ENCODE measurements around the gene TSPAN2.

TSPAN2 gene

DNA sequence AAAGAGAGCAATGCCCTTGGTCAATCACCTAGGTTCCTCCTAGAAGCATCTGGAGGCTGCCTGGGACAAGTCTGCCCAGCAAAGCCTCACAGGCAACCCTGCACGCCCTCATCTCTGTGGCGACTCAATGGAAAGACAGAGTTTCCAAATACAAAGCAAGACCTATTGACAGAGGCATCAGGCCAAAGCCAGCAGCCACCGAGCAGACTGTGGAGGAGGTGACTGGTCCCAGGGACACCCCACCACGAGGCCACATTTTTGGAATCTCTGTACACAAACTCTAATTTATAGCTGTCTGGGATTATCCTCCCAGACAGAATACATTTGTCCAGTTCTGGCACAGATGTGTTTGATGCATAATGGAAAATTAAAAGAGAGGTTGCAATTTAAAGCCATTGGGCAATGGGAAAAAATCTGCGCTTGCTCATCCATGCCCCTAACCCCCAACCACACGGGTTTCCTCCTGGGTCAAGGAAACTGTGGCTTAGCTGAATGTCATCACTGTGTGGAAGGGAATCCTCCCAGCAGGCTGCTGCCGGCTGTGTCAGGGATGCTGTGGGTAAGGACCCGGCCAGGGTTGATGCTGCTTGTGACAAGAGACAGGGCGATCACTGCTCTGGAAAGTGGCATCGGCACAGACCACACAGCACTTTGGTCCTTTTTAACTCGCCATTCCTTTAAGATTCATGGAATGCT is 14.3 kb downstream of the TSPAN2 start:
- no peak for DNase-seq (ENCODE audit: low read depth in 2 of 2)

DNA sequence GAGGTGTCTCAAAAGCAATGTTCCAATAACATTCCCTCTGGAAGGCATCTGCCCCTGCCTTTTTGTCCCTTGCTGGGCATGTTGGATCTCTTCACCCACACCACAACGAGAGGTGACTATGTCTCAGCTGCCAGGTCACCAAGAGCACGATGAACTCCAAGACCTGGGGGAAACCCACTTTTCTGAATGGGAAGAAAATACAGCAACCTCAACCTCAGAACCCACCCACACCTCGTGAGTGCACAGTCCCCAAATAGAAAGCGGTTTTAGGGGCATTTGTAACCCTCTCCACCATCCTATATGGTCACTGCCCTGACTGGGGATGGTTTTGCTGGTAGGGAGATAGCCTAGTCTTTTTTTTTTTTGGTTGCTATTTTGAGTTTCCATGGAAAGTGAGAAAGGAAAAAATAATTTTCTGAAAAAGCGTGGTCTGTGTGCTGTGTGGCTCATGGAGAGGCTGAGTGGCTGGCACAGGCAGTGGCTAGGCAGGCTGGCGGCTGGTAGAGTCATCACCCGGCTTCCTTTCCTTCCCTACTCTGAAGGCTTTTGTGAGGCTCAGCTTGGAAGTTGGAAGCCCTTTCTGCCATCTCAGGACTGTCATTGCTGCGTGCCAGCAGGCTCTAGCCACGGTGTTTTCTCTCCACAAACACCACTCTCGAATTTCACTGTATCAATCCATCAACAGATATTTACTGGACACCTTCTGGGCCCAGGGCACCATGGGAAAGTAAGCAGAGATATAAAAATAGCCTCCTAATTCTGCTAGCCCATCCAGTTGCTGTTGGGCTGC is 15.8 kb downstream of the TSPAN2 start:
- DNase-seq (ENCODE audit: low read depth in 2 of 2): no peak

DNA sequence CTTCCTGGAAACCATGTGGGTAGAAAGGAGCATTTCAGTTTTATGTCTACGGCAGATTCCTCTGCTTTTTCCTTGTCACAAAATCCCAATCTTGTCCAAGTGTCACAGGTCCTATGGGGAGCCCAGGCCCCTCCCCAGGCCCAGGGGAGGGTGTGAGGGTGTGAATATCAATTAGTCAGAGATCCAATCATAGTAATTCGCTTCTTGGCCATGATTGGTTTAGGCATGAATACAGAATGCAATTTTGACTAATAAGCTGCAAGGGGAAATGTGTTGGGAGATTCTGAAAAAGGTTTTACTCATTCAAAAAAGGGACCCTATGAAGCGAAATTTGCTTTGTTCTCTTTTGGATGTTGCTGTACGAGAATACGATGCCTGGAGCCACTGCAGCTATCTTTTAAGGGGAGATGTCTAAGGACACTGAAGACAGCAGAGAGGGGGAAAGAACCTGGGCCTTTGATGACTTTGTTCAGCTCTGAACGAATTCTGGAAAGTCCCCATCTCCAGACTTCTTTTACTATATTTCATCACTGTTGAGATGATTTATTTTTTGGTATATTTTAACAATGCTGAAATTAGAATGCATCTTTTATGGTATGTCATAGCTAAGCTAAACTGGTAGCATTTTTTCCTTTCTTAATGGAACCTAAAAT is 18.2 kb downstream of the TSPAN2 start:
- DNase-seq (ENCODE audit: low read depth in 2 of 2): no peak

DNA sequence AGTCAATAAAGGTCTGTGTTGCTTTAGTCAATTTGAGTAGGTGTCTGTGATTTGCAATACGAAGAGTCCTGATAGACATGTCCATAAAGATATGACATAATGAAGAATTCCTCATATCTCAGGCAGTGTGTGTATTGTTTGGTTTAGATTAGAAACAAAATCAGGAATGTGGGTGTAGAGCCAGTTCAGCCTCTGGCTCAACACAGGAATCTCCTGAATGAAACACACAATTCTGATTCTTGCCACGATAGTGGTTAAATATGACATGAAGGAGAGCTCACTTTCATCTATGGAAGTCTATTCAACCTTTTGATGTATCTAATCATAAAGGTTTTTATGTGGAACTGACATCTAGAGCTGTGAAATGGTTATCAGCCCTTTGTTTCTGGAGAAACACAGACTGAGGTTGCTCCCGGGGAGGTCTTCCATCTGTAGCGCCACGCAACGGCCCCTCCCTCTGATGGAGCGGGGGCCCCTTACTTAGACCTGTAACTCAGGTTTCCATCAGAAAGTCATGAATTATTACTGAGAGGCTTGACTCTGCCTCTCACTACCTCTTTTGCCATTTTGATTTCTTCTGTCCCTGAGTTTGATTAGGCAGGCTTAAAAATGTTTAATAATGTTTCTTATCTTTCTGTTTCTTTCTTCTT is 19.5 kb downstream of the TSPAN2 start:
- DNase-seq (ENCODE audit: low read depth in 2 of 2): no peak

DNA sequence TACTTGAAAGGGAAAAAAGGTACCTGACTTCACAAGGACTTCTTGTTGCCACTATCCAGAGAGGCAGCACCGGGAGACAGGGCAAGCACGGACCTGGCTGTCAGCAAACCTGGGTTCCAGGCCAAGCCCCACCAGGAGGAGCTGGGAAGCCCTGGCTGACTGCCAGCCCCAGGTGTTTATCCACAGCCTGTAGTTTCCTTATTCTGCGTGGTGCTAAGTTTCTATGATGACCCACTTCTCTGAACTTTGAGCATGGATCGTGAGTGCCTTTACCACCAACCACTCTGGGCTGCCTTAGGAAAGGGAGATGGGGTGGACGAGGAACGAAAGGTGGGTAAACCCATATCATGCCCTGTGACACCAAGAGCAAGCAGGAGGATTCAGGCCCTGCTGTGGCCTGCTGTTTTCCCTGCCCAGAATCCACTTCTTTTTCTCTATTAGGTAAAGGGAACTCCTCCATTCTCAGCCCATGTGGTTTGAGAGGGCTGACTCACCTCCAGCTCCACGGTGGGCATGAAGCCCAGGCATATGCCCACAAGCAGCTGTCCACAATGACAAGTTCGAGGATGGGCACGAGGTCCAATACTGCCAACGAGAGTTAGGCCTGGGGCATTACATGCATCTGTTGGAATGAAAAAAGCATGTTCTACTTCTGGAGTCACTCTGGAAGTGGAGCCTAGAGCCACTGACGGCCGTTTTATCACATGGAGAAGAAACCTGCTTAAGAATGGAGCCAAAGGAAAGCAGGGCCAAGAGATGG is 20.3 kb downstream of the TSPAN2 start:
- no peak for DNase-seq (ENCODE audit: low read depth in 2 of 2)

DNA sequence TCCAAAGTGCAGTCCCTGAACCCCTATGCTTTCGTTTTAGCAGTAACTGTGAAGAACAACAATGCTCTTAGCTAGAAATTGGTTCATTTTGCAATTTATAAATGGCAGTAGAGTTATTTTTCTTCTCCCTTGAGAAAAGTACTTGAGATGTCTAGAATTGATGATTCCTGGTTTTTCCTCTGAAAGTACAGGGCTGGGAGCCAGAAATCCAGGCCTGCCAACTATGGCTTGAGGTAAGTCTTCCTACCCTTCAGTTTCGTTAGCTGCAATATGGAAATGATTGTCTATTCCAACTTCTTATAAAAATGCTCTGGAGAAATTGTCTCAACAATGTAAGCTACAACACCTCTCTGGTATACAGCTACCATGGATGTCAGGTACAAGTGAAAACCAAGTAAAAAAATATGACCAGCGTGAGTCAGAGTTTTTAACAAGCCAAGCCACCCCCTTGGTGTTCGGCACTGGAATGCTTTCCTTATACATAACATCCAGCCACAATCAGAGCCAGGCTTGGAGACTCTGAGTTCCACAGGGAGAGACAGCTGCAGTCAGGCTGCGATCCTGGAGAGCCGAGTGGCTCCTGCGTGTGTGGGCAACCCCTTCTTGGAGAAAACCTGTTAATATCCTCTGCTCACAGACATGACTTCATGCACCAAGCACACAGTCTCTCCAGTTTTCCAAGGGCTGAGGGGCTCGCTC is 22.0 kb downstream of the TSPAN2 start:
- DNase-seq (ENCODE audit: low read depth in 2 of 2): no peak

DNA sequence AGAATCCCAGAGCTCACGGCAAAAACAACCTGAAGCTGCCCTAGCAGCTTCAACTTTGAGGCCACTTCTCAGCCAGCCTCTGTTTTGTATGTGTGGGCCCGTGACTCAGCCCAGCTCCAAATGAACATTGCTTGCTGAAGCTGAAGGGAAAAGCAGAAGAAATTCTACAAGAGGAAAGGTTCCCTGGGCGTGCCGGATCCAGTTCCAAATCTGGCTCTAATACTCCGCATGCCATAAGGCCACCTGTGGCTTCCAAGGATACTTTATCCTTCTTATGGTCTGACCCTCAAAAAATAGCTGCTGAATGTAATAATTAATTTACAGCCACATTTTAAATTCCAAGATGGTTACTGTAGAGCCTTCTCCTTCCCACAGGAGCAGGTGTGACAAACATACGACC is 24.3 kb downstream of the TSPAN2 start:
- DNase-seq (ENCODE audit: low read depth in 2 of 2): no peak

DNA sequence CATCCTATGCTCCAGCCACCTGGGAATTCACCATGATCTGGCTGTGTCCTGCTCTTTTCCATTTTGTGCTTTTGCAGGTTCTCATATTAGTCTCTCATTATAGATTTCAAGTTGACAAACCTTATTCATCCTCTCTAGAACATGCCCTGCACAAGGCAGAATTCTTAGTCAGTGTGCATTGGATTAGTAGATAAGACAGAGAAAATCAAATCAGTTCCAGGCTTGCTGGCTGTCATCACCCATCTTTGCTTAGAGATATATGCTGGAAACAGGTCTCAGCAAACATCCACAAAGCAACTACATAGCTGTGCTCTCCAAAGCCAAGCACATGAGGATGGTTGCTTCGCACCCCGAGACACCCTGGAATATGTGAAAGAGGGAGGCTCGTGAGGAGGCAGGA is 24.8 kb downstream of the TSPAN2 start:
- DNase-seq (ENCODE audit: low read depth in 2 of 2): no peak

DNA sequence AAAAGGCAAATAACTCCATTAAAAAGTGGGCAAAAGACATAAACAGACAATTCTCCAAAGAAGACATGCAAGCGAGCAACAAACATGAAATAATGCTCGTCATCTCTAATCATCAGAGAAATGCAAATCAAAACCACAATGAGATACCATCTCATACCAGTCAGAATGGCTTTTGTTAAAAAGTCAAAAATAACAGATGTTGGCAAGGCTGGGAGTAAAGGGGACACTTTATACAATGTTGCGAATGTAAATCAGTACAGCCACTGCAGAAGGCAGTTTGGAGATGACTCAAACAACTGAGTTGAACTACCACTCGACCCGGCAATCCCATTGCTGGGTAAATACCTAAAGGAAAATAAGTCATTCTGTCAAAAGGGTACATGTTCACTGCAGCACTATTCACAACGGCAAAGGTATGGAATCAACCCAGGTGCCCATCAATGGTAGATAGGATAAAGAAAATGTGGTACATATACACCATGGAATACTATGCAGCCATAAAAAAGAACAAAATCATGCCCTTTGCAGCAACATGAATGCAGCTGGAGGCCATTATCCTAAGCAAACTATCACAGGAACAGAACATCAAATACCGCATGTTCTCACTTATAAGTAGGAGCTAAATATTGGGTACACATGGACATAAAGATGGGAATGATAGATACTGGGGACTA is 25.9 kb downstream of the TSPAN2 start:
- no peak for DNase-seq (ENCODE audit: low read depth in 2 of 2)

DNA sequence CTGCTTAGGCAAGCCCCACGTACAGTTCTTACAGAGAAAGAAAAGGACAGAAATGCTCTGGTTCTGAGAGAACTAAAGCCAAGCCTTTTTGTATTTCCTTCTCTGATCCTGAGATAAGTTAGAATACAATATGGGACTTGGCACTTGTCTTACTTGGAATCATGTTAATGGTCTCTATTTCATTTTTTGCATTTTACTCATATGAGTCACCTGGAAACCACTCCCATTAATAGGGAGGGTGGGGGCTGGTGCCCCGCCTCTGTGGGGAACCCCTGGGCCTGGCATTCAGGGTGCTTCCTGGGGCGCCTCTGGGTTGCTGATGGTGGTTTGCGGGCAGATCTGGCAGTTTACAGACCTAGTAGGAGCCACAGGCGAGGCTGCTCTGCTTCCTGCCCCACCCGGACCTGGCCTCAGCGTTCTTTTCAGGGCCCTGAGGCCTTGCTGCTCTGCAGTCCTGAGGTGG is 26.7 kb downstream of the TSPAN2 start:
- peak; percentile 58 to 80 for DNase-seq (ENCODE audit: low read depth in 2 of 2)

DNA sequence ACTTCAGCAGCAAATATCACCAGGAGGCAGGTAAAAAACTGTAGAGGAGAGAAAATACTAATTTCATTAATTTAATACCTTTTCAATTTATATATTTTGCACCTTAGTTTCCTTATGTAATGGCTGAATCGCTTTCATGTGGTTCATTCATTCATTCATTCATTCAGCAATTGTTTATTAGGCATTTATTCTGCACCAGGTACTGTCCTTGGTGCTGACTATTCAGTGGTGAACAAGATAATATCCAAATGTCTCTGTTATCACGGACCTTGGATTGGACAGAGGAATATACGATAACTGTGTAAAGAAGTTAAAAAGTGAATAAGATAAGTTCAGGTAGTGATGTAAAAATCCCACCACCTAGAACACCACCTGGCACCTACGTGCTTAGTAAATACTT is 28.8 kb downstream of the TSPAN2 start:
- no peak for DNase-seq (ENCODE audit: low read depth in 2 of 2)

DNA sequence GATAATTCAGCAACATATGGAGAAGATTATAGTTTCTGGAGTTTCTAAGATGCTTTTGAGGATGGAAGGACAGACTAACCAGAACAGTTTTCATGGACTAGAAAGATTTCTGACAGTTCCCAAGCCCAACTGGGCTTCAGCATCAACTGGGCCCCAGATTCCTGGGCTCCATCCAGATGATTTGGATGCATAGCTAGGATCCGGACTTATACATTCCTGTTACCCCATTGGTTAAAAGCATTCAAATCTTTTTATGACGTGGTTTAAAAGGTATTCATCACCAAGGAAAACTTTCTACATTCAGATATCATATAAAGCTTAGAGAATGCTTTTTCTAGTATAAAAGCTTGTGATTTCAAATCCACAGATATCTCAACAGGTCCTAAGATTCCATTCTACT is 30.0 kb downstream of the TSPAN2 start:
- no peak for DNase-seq (ENCODE audit: low read depth in 2 of 2)

DNA sequence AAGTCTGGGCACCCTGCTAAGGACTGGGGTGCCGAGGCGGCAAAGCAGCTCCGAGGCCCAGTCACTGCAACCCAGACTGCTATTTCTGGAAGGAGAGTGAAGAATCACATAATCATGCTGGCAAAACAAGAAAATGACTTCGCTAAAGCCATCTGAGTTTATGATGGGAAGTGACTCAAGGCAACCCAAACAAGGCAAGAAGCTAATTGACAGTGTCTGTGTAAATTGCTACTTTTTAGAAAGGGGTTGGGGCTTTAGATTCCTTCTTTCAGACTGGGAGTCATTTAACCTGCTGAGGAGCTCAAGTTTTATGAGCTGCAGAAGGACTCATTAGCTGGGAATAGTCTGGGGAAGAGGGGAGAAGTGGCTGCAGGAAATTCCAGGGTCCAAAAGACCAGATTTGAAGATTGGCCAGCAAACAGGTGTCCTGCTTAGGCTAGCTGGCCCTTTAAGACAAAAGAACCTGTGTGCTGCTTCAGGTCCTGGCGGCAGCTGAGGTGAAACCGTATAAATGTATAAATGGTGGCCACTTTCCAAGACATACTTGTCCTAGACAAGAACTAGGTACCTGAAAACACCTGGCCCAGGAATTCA is 31.5 kb downstream of the TSPAN2 start:
- DNase-seq (ENCODE audit: low read depth in 2 of 2): no peak

DNA sequence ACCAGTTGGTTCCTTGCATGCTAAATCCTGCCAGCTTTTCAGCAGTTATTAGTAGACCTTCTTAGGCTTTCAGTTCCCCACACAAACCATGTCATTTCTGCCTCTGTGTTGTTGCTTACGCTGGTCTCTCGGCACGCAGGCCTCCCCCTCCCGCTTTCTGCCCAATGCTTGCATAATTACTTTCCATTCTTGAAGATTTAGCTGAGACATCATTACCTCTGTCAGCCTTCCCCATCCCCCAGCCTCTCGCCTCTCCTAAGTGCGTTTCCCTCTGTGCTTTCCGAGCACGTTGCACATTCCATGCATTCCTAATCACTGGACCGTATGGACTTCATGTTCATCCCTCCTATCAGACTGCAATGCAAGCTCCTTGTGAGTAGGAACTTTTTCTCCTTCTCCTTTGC is 32.9 kb downstream of the TSPAN2 start:
- DNase-seq (ENCODE audit: low read depth in 2 of 2): no peak

DNA sequence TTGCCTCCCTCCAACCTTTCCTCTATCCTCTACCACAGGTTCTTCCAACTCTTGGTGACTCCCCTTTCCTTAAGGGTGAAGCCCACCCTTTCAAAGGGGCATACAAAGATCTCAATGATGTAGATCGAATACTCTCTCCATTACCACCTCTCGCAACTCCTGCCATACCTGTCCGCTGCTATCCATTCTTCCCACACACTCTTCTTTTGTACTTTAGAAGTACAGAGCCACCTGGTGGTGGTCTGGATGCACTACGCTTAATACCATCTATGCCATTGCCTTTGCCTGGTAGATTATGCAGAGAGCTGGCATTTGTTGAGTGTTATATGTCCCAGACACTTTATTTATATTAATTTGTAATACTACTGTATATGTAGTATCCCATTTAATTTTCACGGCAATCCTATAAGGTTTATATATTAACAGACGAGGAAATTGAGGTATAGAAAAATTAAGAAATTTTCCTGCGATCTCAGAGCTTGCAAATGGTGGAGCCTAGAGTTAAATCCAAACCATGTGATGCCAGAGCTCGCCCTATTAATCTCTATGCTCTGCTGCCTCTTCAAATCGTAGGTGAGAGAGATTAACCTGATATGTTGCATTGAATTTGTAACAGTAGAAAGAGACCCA is 36.7 kb downstream of the TSPAN2 start:
- DNase-seq (ENCODE audit: low read depth in 2 of 2): peak in 1 of 2 donors; percentile 19

DNA sequence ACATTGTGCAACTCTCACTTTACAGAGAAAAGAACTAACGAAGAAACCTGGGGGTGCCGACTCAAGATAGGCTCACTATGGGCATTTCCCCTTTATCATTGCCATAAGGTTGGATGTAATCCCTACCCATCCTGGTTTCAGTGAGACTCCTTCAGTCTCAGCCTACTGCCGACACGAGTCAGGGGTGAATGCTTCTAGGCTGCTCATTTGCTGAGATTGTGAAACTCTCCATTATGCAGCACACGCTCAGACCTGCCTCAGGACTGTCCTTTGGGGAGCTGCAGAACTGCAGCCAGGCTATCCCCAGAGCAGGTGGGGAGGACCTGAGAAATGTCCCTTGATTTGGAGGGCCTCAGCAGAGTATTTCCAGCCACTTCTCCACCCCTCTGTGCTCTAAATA is 37.5 kb downstream of the TSPAN2 start:
- no peak for DNase-seq (ENCODE audit: low read depth in 2 of 2)

DNA sequence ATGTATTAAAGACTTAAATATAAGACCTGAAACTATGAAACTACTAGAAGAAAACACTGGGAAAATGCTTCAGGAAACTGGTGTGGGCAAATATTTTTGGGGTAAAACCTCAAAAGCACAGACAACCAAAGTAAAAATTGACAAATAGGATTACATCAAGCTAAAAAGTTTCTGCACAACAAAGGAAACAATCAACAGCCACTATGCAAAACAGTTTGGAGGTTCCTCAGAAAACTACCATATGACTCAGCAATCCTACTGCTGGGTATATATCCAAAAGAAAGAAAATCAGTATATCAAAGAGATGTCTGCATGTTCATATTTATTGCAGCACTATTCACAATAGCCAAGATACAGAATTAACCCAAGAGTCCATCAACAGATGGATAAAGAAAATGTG is 42.6 kb downstream of the TSPAN2 start:
- DNase-seq (ENCODE audit: low read depth in 2 of 2): no peak

DNA sequence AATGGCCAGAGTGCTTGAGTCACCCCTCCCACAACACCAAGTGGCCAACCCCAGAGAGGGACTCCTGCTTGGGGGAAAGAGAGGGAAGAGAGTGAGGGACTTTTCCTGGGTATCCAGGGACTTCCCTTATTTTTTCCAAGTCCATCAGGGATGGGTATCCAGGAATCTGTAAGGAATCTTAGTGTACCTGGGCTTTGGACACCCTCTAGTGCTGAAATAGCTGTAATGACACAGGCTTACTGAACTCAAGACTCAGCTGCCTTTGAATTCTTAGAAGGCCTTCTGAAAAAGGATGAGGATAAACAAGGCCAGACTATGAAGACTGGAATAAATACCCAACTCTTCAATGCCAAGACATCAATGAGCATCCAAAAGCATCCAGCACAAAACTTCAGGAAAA is 47.6 kb downstream of the TSPAN2 start:
- no peak for DNase-seq (ENCODE audit: low read depth in 2 of 2)

DNA sequence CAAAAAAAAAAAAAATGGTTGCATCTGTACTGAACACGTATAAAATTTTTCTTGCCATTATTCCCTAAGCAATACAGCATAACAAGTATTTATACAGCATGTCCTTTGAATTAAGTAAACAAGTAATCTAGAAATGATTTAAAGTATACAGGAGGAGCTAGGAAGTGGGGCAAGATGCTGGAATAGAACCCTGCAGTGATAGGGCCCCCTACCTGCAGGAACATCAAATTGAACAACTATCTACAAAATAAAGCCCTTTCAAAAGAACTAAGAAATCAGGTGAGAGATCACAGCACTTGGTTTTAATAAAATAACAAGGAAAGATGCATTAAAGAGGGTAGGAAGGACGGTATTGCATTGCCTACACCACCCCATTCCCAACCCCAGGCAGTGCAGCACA is 48.8 kb downstream of the TSPAN2 start:
- DNase-seq (ENCODE audit: low read depth in 2 of 2): no peak

Data from stimulated activated CD4-positive, alpha-beta T cell treated with anti-CD3 and anti-CD28 coated beads, Interleukin-1b, Interleukin-23, amount 100 ng/mL, for 1 hour (primary cell).